T-helper 2 cell treated with Interferon-gamma antibody and Interleukin-4, amounts not matched to agents 5 μg/mL and 100 μg/mL, for 36 hours (primary cell): ENCODE results near the gene PSMC4.

ENCODE experiments used
- DNase-seq: peaks from one replicate; pipeline ENCODE4 v3.0.0; 2021; ENCODE audit warnings: low spot score
- H3K27ac Mint-ChIP-seq: one replicate; pipeline ENCODE4 v1.8.0; 2021; ENCODE audit warnings: mild to moderate bottlenecking, mixed read lengths
- H3K27me3 Mint-ChIP-seq: one replicate; pipeline ENCODE4 v1.8.0; 2021; ENCODE audit warnings: low read depth, mixed read lengths
- H3K36me3 Mint-ChIP-seq: one replicate; pipeline ENCODE4 v1.8.0; 2021; ENCODE audit warnings: low read depth, mixed read lengths
- H3K4me1 Mint-ChIP-seq: one replicate; pipeline ENCODE4 v1.8.0; 2021; ENCODE audit warnings: low read depth, mixed read lengths
- H3K4me3 Mint-ChIP-seq: one replicate; pipeline ENCODE4 v1.8.0; 2022; ENCODE audit warnings: mild to moderate bottlenecking, moderate library complexity, mixed read lengths
- H3K9me3 Mint-ChIP-seq: one replicate; pipeline ENCODE4 v1.8.0; 2021; ENCODE audit warnings: mixed read lengths

PSMC4 gene

DNA sequence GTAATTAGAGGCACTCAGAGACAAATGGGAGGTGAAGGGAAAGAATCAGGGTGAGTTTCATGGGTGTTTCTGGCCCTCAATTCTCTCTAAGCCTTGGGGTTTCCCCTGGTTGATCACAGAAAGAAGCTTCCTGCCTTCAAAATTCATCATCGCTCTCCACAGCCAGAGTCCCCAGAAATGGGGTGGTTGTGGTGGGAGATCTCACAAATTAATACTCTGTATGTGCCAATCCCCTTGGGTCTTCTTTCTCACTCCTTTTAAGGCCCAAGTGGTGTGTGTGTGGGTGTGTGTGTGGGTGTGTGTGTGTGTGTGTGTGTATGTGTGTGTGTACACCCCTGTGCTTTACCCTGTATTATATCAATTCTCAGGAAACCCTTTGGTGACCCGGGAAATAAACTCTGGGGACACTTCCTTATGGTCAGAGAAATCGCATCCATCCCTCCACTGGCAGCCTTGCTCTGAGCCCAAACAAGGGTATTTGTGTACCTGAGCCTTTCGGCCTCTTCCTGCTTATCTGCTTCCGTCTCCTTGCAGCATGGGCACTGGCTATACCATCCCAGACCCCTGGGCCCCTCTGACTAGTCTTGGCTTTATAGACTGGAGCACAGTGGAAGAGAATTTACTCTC, 33.8 kb upstream of the PSMC4 start:
- Mint-ChIP-seq H3K9me3 (peaks cover 27% of the 10 kb centered on the region), H3K4me3 (peak overlapping the region; percentile 45), H3K27me3 (no peaks in the 10 kb centered on the region), H3K36me3 (peaks cover 19% of the 10 kb centered on the region), H3K27ac (peak overlapping the region; percentile 83), H3K4me1 (peaks cover 58% of the 10 kb centered on the region)
- peak; percentile 56 for DNase-seq

DNA sequence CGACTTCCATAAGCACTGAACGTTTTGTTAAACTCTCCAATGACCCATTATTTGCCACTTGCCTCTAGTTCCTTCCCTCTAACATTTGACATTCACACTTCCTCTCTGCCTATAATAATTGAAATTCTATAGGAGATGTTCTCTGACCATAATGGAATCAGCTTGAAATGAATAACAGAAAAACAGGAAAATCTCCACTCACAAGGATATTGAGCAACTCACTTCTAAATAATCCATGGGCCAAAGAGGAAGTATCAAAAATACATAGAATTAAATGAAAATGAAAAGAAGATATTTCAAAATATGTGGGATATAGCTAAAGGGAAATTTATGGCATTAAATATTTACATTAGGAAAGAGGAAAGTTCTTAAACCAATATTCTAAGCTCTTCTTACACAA, 33.2 kb upstream of the PSMC4 start:
- Mint-ChIP-seq H3K36me3 (peaks cover 19% of the 10 kb centered on the region), H3K9me3 (peaks cover 27% of the 10 kb centered on the region), H3K4me3 (no peak overlapping the region), H3K27ac (no peak overlapping the region), H3K27me3 (no peaks in the 10 kb centered on the region), H3K4me1 (peaks cover 61% of the 10 kb centered on the region)
- no peak for DNase-seq

DNA sequence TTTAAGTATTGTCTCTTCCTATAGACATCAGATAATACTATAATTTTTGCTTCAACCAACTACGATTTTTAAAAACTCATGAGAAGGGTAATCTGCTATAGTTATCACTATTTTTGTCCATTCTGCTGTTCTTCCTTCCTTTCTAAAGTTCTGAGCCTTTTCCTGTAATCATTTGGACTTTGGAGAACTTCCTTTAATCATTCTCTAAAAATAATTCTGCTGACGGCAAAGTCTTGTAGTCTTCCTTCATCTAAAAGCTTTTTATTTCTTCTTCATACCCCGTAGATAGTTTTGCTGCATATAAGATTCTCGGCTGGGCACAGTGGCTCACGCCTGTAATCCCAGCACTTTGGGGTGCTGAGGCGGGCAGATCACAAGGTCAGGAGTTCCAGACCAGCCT, 31.4 kb upstream of the PSMC4 start:
- no peak overlapping the region for H3K4me3 Mint-ChIP-seq
- peaks cover 69% of the 10 kb centered on the region for H3K4me1 Mint-ChIP-seq
- peaks cover 31% of the 10 kb centered on the region for H3K9me3 Mint-ChIP-seq
- no peak overlapping the region for H3K27ac Mint-ChIP-seq
- peaks cover 23% of the 10 kb centered on the region for H3K36me3 Mint-ChIP-seq
- DNase-seq: no peak
- H3K27me3 Mint-ChIP-seq: no peaks in the 10 kb centered on the region

- Mint-ChIP-seq H3K4me1 (peaks cover 66% of the 10 kb centered on the region), H3K9me3 (peaks cover 31% of the 10 kb centered on the region), H3K27me3 (no peaks in the 10 kb centered on the region), H3K36me3 (peaks cover 23% of the 10 kb centered on the region), H3K27ac (peak overlapping the region; percentile 89), H3K4me3 (peak overlapping the region; percentile 70)
- DNase-seq: no peak
Observed at GRCh38 chr19:39940221-39940833, 30.6 kb upstream of the PSMC4 start.

DNA sequence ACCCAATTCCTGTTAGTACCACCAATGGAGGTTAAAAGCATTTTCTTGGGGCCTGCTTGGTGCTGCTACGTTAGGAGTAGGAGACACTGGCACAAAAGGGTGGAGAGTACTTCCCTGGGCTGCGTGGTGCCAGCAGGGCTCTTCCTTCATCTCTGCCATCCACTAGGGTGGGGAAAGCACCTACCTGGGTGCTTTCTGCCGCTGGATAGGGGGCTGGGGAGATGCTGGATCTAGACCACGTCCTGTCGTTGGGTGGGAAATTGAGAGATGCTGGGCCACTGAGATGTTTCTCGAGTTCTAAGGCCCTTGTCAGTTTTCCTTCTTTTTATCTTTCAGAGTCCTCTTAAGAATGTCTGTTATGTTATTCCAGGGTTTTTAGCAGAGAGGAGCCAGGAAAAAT, 29.8 kb upstream of the PSMC4 start:
- DNase-seq: no peak
- peak overlapping the region; percentile 70 for H3K4me3 Mint-ChIP-seq
- peaks cover 31% of the 10 kb centered on the region for H3K9me3 Mint-ChIP-seq
- peak overlapping the region; percentile 89 for H3K27ac Mint-ChIP-seq
- no peaks in the 10 kb centered on the region for H3K27me3 Mint-ChIP-seq
- peaks cover 23% of the 10 kb centered on the region for H3K36me3 Mint-ChIP-seq
- H3K4me1 Mint-ChIP-seq: peaks cover 59% of the 10 kb centered on the region

- H3K4me3 Mint-ChIP-seq: peak overlapping the region; percentile 70
- H3K27ac Mint-ChIP-seq: peak overlapping the region; percentile 89
- DNase-seq: peak; percentile 62
- peaks cover 57% of the 10 kb centered on the region for H3K4me1 Mint-ChIP-seq
- H3K9me3 Mint-ChIP-seq: peaks cover 31% of the 10 kb centered on the region
- no peaks in the 10 kb centered on the region for H3K27me3 Mint-ChIP-seq
- peaks cover 23% of the 10 kb centered on the region for H3K36me3 Mint-ChIP-seq
Observed at GRCh38 chr19:39941615-39942365, 29.2 kb upstream of the PSMC4 start.

DNA sequence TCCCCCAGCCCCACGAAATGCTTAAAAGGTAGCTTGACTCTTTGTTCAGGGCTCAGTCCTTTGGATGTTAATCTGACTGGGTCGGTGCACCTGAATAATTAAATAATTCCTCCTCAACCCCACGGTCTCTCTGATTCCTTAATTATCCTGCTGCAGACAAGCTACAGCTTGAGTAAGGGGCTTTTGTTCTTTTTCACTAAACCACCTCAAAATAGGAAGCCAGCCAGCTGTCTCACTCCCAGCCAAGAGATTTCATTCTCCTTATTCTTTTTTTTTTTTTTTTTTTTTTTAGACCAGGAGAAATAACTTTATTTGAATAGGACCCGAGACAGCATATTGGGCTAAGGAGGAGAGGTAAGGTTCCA, 28.6 kb upstream of the PSMC4 start:
- peak overlapping the region; percentile 89 for H3K27ac Mint-ChIP-seq
- H3K9me3 Mint-ChIP-seq: peaks cover 31% of the 10 kb centered on the region
- H3K4me1 Mint-ChIP-seq: peaks cover 51% of the 10 kb centered on the region
- H3K36me3 Mint-ChIP-seq: peaks cover 23% of the 10 kb centered on the region
- no peak for DNase-seq
- no peaks in the 10 kb centered on the region for H3K27me3 Mint-ChIP-seq
- H3K4me3 Mint-ChIP-seq: peak overlapping the region; percentile 70

DNA sequence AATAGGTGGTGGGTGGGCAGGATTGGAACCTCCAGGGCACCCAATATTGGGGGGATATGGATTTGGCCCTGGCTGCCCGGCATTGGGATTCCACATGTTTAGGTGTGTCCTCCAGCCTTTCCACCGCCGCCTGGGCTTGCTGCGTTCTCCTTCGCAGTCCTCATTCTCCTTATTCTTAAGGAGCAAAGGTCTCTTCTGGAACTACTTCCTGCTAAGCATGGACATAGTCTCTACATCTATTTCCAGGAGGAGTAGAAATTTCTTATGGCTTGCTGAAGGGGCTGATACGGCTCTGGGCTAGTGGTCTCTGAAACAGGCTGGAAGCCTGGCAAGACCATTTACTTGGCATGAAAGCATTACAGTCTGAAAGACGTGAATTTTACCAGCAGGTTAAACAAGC, 27.4 kb upstream of the PSMC4 start:
- no peak for DNase-seq
- Mint-ChIP-seq H3K27ac (peak overlapping the region; percentile 37), H3K36me3 (peaks cover 24% of the 10 kb centered on the region), H3K4me1 (peaks cover 44% of the 10 kb centered on the region), H3K9me3 (peaks cover 24% of the 10 kb centered on the region), H3K4me3 (no peak overlapping the region), H3K27me3 (no peaks in the 10 kb centered on the region)

GRCh38 chr19:39946532-39946931, 24.4 kb upstream of the PSMC4 start:
- no peak for DNase-seq
- H3K9me3 Mint-ChIP-seq: peaks cover 5% of the 10 kb centered on the region
- H3K27ac Mint-ChIP-seq: no peak overlapping the region
- H3K36me3 Mint-ChIP-seq: peaks cover 8% of the 10 kb centered on the region
- H3K4me3 Mint-ChIP-seq: no peak overlapping the region
- H3K27me3 Mint-ChIP-seq: no peaks in the 10 kb centered on the region
- peaks cover 39% of the 10 kb centered on the region for H3K4me1 Mint-ChIP-seq

DNA sequence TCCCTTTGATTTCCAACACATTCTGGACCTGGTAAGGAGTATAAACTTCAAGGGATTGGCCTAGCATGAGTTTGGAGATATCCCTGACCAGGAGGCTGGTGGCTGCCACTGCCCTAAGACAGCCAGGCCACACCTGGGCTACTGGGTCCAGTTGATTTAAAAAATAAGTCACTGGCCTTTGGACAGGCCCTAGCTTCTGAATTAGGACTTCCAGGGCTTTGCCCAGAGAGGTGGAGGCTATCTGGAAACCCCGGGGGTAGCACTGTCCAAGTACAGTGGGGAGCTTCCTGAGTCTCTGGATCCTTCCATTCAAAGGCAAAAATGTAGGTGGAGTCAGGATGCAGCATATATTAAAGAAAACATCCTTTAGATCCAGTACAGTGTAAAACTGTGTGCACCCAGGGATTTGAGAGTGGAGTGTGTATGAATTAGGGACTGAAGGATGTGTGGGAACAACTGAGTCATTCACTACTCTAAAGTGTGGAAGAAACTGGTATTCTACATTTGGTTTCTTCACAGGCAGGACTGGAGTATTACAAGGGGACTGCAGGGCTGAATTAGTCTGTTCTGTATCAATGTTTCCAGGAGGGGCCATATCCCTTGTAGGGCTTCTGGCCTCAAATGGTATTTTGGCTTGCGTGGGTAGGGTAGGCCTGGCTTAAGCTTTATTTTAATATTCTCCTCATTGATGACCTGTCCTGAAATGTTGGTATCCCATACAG, 21.8 kb upstream of the PSMC4 start:
- H3K4me3 Mint-ChIP-seq: no peak overlapping the region
- H3K27ac Mint-ChIP-seq: no peak overlapping the region
- peaks cover 14% of the 10 kb centered on the region for H3K36me3 Mint-ChIP-seq
- peaks cover 11% of the 10 kb centered on the region for H3K9me3 Mint-ChIP-seq
- DNase-seq: no peak
- peaks cover 41% of the 10 kb centered on the region for H3K4me1 Mint-ChIP-seq
- no peaks in the 10 kb centered on the region for H3K27me3 Mint-ChIP-seq

DNA sequence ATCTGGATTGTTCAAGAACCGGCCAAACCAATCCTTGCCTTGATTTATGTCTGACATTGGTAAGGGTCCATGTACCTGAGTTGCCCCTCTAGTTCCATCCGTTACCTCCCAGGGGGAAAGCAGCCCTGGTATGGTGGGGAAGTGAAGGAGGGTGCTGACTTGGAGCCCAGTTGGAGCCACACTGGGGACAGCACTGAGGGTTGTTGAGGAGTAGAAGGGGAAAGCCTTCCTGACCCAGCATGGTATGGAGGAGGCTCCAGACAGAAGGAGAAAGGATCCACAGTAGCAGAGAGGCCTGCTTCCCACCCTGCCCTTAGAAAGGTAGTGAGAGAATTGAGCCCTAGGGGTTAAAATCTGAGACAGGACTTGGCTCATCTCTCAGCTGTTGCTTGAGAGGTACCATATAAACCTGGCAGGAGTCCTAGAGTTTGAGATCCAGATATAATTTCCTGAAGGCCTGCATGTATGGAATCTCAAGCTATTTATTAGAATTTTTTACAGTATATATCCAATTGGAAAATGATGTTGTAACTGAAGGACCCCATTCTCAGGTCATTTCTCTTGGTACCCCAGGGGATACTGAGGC, 19.8 kb upstream of the PSMC4 start:
- H3K4me3 Mint-ChIP-seq: no peak overlapping the region
- H3K4me1 Mint-ChIP-seq: peaks cover 45% of the 10 kb centered on the region
- DNase-seq: no peak
- no peaks in the 10 kb centered on the region for H3K27me3 Mint-ChIP-seq
- peaks cover 9% of the 10 kb centered on the region for H3K9me3 Mint-ChIP-seq
- peaks cover 12% of the 10 kb centered on the region for H3K36me3 Mint-ChIP-seq
- peak overlapping the region; percentile 62 for H3K27ac Mint-ChIP-seq

GRCh38 chr19:39951686-39952085, 19.3 kb upstream of the PSMC4 start:
- peaks cover 12% of the 10 kb centered on the region for H3K36me3 Mint-ChIP-seq
- H3K4me3 Mint-ChIP-seq: peak overlapping the region; percentile 84
- H3K27me3 Mint-ChIP-seq: no peaks in the 10 kb centered on the region
- H3K4me1 Mint-ChIP-seq: peaks cover 43% of the 10 kb centered on the region
- H3K27ac Mint-ChIP-seq: peak overlapping the region; percentile 90
- peaks cover 9% of the 10 kb centered on the region for H3K9me3 Mint-ChIP-seq
- DNase-seq: no peak

- H3K36me3 Mint-ChIP-seq: peaks cover 8% of the 10 kb centered on the region
- no peak for DNase-seq
- peaks cover 48% of the 10 kb centered on the region for H3K4me1 Mint-ChIP-seq
- H3K4me3 Mint-ChIP-seq: peak overlapping the region; percentile 62
- no peaks in the 10 kb centered on the region for H3K27me3 Mint-ChIP-seq
- H3K27ac Mint-ChIP-seq: peak overlapping the region; percentile 90
- peaks cover 9% of the 10 kb centered on the region for H3K9me3 Mint-ChIP-seq
Observed at GRCh38 chr19:39953915-39954314, 17.1 kb upstream of the PSMC4 start.
